HG03159 (cell line): ENCODE measurements around the gene JAGN1.
"Not testable (repeated sequence)": the region's sequence is repeated elsewhere in the genome, so short reads cannot be mapped to it uniquely, and the experiment has no call there.

Experiments
- ATAC-seq: cut with Tn5 transposase; IDR thresholded peaks from one replicate; pipeline ENCODE4 v1.9.1; 2021; ENCODE audit warnings: mild to moderate bottlenecking, moderate library complexity; ENCODE audit not compliant: unreplicated experiment

The JAGN1 gene

DNA sequence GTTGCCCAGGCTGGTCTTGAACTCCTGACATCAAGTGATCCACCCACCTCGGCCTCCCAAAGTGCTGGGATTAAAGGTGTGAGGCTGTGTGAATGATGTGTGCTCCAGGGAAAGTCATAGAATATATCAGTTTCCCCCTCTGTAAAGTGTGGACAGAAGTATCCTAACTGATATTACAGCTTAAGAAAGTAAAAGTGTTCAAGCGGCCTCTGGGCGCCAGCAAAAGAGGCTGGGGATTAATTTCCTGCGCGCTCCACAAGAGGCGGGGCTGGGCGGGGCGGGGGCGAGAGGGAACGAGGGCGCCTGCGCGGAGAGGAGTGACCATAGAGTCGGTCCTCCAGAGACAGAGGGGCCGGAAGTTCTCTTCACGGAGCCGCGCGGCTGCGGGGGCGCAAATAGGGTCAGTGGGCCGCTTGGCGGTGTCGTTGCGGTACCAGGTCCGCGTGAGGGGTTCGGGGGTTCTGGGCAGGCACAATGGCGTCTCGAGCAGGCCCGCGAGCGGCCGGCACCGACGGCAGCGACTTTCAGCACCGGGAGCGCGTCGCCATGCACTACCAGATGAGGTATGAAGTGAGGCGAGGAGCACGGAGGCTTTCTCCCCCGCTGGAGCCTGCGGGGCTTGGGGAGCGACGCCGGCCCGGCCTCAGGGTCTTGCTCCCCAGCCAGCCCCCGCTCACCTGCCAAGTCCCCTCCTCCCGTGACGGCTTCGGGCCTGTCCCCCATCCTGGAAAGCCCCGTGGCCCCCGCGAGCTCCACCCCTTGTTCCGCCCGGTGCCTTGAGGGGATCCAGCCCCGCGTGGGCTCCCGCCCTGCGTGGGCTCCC lies at the start of gene JAGN1:
TSS of gene JAGN1 (plus strand) at position 362 of the 823 bp plus-strand sequence. CDS start at position 475, 113 bp downstream.
- ATAC-seq = peak; percentile 72

DNA sequence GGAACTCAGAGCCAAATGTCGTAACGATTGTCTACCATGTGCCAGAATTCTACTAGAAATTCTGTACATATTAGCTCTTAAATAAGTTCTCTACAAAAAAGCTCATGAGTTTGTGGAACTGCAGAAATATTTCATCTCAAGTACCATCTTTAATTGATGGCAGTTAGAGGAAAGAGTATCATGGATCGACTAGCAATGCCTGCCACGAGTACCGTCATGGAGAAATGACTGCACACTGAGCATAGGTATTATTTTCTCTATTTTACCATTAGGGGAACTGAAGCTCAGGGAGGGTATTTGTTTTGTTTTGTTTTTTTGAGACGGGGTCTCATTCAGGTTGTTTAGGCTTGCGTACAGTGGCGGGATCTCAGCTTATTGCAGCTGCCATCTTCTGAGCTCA lies 49.4 kb upstream of the JAGN1 start:
- ATAC-seq = no peak

DNA sequence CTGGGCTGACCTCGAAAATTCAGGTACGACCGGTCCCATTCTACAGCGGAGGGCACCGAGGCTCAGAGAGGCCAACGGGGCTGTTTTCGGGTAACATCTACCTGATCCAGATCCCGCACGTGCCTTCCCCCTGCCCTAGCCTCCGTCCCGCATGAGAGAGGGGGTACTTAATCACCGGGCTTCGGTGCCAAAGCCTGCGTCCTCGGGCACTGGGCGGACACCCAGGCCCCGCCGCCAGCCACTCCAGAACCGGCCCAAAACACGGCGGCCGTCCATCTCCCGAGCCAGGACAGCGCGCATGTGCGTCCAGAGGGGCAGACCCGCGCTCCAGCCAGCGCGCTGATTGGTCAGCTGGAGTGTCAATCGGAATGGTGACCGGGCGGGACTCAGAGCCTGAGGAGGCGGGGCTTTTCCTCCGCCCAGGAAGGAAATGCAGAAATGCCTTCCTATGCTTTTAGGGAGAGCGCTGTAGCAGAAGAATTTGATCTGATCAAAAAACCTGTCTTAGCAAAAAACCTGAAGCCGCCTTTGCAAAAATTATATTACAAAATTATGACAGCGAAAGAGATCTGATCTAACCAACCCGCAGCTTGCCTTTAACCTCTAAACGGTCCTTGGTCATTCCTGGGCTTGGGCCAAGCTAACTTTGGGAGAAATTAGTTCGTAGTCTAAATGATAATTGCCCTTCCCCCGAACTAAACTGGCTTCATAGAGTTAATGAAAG lies 46.5 kb upstream of the JAGN1 start, which contains the start of gene RPUSD3:
TSS of gene RPUSD3 (minus strand) at position 294 of the 724 bp plus-strand sequence. CDS start at position 276, 18 bp downstream.
- peak; percentile 98 for ATAC-seq

DNA sequence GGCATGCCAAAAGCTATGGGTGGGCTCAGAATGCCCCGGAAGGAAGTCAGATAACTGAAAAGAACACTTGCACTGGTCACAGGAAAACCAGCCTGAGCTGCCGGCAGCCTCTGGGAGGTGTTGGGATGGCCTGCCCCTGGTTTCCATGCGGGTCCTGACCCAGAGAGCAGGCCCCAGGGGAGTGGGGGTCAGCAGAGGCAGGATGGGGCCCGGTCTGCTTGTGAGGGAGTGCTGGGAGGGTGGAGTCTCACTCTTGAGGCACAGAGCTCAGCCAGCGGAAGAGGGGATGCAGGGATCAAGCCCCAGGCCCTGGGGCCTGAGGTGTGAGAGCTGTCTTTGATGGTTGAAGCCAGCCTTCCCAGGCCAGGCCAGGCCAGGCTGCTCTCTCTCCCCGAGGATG lies 44.2 kb upstream of the JAGN1 start:
- no peak for ATAC-seq

DNA sequence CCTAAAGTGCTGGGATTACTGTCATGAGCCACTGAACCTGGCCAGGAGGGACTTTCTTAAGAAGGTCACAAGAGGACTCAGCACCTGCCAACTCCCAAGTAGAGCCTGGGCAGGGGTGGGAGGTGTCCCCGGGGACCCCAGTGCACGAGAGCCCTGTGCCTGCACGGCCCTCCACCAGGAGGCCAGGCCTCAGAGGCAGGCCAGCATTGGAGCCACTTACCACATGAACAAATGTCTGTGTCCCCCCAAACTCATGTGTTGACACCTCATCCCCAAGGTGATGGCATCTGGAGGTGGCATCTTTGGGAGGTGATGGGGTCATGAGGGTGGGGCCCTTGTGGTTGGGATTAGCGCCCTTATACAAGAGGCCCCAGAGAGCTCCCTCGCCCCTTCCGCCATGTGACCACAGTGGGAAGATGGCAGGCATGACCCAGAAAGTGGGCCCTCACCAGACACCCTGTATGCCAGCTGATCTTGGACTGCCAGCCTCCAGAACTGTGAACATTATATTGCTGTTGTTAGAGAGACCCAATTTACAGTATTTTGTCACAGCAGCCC lies 43.4 kb upstream of the JAGN1 start:
- ATAC-seq = no peak

DNA sequence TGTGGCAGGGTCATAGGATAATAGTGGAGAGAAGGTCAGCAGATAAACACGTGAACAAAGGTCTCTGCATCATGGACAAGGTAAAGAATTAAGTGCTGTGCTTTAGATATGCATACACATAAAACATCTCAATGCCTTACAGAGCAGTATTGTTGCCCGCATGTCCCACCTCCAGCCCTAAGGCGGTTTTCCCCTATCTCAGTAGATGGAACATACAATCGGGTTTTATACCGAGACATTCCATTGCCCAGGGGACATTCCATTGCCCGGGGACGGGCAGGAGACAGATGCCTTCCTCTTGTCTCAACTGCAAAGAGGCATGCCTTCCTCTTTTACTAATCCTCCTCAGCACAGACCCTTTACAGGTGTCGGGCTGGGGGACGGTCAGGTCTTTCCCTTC lies 42.5 kb upstream of the JAGN1 start:
- not testable (repeated sequence) for ATAC-seq

DNA sequence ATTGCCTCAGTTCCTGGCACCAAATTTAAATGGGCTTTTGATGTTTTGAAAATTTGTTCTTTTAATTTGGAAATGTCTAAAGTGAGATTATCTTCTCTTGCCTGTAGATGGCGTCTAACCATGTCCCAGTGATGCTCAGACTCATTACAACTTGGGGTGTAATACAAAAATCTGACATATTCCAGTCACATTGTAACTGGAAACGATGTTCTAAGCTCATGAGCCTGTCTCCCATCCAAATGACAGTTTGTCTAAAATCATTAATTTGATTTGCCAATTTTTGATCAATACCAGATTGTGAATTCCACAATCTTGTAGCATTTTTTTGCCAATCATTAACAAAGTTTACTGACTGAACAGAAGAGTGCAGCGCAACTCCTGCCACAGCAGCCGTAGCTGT lies 41.5 kb upstream of the JAGN1 start:
- ATAC-seq = not testable (repeated sequence)

DNA sequence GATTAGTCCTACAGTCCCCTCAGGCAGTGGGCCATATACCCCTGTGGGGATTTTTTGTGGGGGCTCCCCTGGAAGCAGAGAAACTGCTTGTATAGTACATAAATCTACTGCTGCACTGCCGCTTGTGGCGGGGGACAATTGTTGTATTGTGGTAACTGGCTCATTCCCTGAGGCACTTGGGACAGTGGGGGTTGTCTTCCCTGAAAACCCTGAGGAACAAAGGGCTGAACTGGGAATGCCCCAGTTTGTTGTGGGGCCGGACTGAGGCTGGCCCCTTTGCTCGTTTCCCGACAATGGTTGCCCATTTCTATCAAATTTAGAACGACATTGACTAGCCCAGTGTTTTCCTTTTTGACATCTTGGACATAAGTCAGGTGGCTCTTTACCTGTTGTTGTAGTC lies 39.0 kb upstream of the JAGN1 start:
- ATAC-seq = not testable (repeated sequence)

DNA sequence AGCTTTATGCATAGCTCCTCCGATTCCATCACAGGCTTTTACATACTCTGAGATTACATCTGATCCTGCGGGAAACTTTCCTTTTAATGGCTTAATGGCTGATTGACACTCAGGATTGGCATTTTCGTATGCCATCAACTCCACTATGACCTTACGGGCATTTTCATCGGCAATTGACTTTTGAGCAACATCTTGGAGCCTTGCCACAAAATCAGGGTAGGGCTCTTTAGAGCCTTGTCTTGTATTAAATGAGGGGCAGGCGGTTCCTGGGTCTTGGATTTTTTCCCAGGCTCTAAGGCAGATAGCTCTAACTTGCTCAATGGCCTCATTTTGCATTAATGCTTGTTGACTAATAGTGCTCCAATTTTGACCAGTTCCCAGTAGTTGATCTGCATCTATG lies 38.5 kb upstream of the JAGN1 start:
- ATAC-seq = not testable (repeated sequence)

DNA sequence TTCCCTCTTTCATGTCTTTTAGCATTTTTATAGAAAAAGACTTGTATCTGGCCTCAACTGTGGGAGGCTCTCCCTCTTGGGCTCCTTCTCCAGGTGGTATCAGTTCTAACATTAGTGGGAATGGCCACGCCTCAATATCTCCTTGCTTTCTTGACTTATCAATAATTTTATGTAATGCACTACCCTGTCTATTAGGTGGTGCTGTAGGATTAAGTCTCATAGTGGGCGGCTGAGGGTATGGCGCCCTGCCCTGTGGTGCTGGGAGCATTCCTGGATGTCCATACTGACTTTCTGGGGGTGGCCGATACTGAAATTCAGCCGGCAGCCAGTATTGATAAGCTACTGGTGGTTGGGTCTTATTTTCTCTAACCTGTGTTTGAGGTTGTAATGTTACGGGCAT lies 37.9 kb upstream of the JAGN1 start:
- no peak for ATAC-seq

DNA sequence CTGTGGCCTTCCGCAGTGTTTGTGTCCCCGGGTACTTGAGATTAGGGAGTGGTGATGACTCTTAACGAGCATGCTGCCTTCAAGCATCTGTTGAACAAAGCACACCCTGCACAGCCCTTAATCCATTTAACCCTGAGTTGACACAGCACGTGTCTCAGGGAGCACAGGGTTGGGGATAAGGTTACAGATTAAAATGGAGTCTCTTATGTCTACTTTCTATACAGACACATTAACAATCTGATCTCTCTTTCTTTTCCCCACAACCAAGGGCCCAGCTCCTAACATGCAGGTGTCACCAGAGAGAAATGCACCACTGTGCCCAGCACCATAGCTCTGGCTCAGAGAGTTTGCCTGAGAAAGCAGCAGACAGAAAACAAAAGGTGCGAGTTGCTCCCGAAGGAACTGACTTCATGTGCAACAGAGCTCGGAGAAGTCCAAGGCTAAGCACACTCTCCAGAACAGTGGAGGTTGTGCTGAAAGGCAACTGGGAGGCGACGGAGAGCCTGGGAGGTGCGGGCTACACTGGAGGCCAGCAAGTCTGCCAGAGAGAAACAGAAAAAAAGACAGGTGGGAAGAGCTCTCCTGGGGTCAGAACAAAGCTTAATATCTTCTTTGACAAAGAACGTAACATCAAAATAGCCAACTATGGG lies 36.0 kb upstream of the JAGN1 start:
- ATAC-seq = not testable (repeated sequence)

DNA sequence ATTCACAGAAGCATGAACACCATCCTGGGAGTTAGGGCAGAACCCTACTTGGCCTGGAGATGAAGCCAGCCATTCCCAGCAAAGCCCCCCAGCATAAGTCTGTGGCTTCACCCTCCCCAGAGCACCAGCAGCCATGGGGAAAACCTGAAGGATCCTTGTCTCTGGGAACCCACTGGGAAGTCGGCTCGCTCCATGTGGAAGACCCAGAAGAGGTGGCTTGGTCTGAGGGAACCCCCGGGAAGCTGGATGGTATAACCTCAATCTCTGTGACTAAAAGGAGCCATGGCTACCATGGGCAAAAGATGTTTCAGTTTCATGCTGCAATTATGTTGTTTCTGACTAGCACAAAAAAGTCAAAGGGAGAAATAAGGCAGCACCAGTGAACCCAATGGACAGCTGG lies 34.8 kb upstream of the JAGN1 start:
- ATAC-seq = no peak

DNA sequence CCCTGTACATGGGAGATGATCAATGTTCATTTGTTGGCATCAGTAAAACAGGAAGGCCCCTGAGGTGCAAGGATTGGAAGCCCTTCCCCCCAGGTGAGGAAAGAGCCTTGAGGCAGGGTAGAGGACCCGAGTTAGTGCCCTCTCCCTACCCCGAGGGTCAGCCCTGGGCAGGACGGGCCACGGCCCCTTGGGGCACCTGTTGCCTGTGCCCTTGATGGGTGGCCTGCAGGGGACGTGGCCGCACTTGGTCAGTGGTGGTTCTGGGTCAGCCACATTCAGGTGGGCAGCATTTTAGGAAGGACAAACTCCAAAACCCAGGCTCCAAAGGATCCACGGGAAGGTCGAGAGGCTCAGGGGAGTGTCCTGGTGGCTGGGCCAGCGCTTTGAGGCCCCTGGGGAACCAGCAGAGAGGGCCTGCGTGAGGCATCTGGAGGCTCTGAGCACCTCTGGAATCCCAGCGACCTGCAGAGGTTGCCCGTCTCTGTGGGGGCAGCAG lies 30.8 kb upstream of the JAGN1 start:
- ATAC-seq = no peak

DNA sequence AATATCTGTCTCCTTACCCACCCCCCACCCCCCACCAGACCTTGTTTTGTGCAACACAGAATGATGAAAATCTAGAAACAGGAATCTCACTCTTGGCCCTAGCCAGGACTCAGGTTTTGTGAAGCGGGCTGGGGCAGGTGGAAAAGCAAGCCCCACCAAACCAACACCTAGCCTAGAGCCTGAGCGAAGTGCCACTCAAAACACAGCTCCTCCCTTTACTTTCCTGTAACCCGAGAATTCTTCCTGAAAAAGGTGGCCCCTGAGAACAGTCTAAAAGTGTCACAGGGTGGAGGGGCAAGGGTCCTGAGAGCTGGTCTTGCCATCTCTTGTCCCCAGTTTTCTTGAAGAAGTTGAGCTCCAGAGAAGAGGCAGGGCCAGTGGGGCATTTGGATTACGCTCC lies 29.2 kb upstream of the JAGN1 start:
- no peak for ATAC-seq

DNA sequence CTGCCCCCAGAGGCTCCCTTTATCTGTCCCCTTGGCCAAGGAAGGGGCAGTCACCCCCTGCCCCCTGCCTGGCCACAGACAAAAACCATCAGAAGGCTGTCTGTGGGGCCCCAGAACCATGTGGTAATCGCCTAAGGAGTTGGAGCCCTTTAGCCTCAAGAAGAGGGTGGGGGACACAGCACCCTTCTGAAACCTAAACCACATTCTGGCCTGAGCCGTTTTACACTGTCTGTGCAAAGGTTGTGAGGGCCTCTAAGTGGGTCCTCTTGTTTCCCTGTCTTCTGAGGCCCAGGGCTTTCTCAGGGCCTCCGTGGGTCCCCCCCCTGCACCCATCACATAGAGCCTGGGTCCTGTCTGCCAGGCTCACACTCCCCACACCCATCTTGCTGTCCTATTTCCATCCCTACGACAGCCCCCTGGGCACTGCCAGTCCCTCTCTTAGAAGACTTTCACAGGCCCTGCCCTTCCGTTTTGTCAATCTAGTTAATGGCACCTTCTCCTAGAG lies 28.7 kb upstream of the JAGN1 start:
- no peak for ATAC-seq

DNA sequence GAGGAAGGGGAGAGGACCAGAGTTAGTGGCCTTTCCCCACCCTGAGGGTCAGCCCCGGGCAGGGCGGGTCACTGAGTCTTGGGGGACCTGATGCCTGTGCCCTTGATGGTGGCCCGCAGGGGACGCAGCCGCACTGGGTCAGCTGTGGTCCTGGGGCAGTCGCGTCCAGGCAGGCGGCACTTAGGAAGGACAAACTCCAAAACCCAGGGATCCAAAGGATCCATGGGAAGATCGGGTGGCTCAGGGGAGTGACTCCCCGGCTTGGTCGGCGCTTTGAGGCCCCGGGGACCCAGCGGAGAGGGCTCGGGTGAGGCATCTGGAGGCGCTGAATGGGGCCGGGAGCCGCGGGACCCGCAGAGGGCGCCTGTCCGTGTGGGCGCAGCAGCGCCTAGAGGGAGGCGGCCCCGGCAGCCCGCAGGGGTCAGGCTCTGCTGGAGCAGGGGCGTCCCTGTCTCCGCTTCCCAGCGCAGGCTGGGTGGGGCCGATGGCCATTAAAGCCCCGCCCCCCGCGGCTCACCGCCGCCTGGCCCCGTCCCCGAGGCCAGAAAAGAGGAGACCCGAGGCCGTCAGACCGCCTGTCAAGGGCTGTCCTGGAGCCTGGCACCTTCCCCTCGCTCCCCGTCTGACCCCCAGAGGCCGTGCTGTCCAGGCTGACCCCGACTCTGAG lies 27.9 kb upstream of the JAGN1 start:
- ATAC-seq = no peak

DNA sequence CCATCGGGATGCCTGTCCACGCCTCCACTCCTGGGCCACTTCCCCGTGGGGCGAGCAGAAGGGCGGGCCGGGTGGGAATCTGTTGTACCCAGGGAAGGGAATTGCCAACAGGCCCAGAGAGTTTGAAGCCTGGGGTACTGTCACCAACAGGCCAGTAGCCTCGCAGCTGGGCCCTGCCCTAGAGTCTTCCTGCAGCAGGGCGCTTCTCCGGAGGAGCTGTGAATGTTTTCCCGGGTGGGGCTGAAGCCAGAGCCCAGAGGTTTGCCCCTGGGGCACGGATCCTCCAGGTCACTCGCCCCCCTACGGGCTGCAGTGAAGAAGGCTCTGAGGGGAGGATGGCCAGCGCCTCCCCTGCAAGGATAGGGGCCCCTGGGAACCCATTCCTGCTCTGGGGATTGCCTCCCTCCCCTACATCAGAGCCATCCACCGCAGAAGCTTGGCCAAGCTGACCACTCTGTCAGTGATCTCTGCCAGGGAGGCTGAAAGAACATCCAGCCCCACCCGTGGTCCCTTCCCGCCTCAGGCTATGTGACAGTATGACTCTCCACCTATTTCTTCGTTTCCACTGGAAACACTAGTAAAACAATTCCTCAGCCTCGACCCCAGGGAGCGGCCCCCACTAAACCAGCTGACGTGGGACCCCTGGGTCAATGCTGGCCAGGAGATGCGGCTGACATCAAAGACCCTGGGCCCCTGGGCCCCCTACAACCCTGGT lies 27.2 kb upstream of the JAGN1 start:
- ATAC-seq = no peak

DNA sequence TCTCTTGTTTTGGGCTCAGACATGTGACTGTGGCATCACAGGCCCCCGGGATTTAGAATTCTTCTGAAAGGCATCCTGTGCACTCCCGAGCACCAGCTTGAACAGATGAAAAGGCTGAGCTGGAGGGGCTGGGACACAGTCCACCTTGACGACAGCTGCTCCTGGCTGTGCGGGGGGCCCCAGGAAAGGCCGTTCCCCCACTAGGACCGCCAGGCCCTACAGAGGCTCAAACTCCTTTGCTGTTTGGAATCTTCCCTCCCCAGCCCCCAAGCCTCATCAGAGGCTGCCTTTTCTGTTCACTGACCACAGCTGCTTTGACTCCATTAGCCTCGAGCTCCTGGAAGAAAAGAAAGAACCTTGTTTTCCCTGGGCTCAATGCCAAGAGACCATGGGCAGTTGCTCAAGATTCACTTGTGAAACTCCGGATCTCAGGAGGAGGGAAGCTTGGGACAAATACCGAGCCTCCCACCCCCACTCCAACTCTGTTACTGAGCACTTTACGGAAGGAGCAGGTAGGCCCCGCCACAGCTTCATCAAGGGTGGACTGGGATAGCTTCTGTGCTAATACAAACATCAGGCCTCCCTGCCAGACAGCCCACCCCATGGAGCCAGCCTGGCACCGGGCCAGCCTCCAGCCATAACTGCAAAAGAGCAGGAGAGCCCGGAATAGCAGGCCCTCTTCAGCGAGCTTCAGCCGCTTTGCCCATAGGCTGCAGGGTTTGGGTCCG lies 26.0 kb upstream of the JAGN1 start:
- no peak for ATAC-seq

DNA sequence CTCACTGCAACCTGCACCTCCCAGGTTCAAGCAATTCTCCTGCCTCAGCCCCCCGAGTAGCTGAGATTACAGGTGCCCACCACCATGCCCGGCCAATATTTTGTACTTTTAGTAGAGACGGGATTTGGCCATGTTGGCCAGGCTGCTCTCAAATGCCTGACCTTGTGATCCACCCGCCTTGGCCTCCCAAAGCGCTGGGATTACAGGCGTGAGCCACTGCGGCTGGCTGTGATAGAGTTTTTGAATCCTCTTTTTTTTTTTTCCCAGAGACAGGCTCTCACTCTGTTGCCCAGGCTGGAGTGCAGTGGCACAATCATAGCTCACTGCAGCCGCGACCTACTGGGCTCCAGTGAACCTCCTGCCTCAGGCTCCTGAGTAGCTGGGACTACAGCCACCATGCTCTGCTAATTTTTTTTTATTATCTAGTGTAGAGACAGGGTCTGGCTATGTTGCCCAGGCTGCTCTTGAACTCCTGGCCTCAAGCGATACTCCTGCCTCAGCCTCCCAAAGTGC lies 25.2 kb upstream of the JAGN1 start:
- ATAC-seq = not testable (repeated sequence)
